ENCODE results near the gene ZNF224. TPM values are rescaled to one million over a fixed set of nuclear protein-coding genes. Genes with fewer than 3 reads are reported as not detected.

ZNF224 gene
- total and polyA plus RNA-seq, 2 of the 13 experiments (the other 11 are each of a cell fraction or from before 2014, with no cell fraction given): 13.0 to 16.1 TPM

DNA sequence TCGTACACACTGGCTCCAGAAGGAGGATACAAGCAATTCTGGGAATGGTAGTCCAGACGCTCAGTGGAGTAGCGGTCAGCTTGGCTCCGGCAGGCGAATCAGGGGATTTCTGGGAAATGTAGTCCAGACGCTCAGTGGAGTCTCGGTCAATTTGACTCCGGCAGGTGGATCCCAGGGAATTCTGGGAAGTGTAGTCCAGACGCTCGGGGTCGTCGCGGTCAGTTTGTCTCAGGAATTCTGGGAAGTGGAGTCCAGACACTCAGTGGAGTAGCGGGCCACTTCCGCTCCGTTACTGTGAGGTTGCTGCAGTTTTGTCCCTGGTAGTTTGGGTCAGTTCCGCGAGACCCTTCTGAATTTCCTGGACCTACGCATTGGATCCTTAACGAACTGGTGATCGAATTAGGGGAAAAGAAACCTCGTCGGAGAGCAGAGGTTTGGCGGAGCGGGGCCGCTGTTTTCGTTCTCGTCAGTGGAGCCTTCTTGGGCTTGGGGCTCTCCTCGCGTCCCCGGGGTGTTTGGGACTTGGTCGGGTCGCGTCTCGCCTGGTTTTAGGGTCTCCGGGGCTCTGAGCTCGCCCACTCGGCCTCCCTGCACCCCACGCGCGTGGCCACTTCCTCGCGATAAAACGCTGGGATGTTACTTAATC is 19.1 kb downstream of the ZNF224 start, which contains the start of gene ZNF225 (continued):
- TF ChIP-seq MXD3 (CRISPR knock-in tag; IDR thresholded peaks at IDR 0.05) (0 out of 2 replicates have a peak, but pooled peaks have one; percentile 12), RFXAP (CRISPR knock-in tag; IDR thresholded peaks at IDR 0.05; ENCODE audit: borderline replicate concordance) (no peak), ZNF768 (CRISPR knock-in tag; IDR thresholded peaks at IDR 0.05) (no peak), CBX2 (IDR thresholded peaks at IDR 0.05; ENCODE audit: low read depth, low read length) (no peak), CBX2 (CRISPR knock-in tag; IDR thresholded peaks at IDR 0.05; ENCODE audit: low read depth) (no peak), KDM3A (CRISPR knock-in tag; IDR thresholded peaks at IDR 0.05; ENCODE audit: low read depth) (no peak), U2AF2 (IDR thresholded peaks at IDR 0.05; ENCODE audit: low read depth, low read length) (no peak), KLF16 (CRISPR knock-in tag; IDR thresholded peaks at IDR 0.05) (peak in 1 of 2 experiments; percentile 67; a peak in 1 of 4 replicates), ZNF772 (CRISPR knock-in tag; IDR thresholded peaks at IDR 0.05) (peak; percentile 71; the same call in 1 of the 2 replicates), ZNF510 (CRISPR knock-in tag; IDR thresholded peaks at IDR 0.05; ENCODE audit: low read depth) (no peak), FOXM1 (CRISPR knock-in tag; IDR thresholded peaks at IDR 0.05) (no peak), SPEN (CRISPR knock-in tag; IDR thresholded peaks at IDR 0.05; ENCODE audit: low read depth) (peak; percentile 84; the same call in 1 of the 2 replicates), IRX3 (CRISPR knock-in tag; IDR thresholded peaks at IDR 0.05; ENCODE audit: borderline replicate concordance, low read depth) (no peak), ZNF674 (CRISPR knock-in tag; IDR thresholded peaks at IDR 0.05; ENCODE audit: low read depth) (no peak), SIN3B (IDR thresholded peaks at IDR 0.05; ENCODE audit: low read length) (no peak), ZNF235 (CRISPR knock-in tag; IDR thresholded peaks at IDR 0.05; ENCODE audit: borderline replicate concordance) (peak; percentile 53; the same call in 1 of the 2 replicates), ZFY (CRISPR knock-in tag; IDR thresholded peaks at IDR 0.05) (peak; percentile 77), ZNF263 (CRISPR knock-in tag; IDR thresholded peaks at IDR 0.05) (no peak), ZNF788 (CRISPR knock-in tag; IDR thresholded peaks at IDR 0.05; ENCODE audit: borderline replicate concordance) (peak; percentile 72; the same call in 1 of the 2 replicates), ZNF878 (CRISPR knock-in tag; IDR thresholded peaks at IDR 0.05) (no peak), ZBTB7A (CRISPR knock-in tag; IDR thresholded peaks at IDR 0.05) (no peak), ELK4 (CRISPR knock-in tag; IDR thresholded peaks at IDR 0.05; ENCODE audit: borderline replicate concordance) (no peak)
- TF ChIP-seq, protein P1, sequence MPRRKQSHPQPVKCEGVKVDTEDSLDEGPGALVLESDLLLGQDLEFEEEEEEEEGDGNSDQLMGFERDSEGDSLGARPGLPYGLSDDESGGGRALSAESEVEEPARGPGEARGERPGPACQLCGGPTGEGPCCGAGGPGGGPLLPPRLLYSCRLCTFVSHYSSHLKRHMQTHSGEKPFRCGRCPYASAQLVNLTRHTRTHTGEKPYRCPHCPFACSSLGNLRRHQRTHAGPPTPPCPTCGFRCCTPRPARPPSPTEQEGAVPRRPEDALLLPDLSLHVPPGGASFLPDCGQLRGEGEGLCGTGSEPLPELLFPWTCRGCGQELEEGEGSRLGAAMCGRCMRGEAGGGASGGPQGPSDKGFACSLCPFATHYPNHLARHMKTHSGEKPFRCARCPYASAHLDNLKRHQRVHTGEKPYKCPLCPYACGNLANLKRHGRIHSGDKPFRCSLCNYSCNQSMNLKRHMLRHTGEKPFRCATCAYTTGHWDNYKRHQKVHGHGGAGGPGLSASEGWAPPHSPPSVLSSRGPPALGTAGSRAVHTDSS (CRISPR knock-in tag; conservative IDR thresholded peaks at IDR 0.05): 0 out of 2 replicates have a peak, but pooled peaks have one; percentile 19
- TF ChIP-seq, protein P2, sequence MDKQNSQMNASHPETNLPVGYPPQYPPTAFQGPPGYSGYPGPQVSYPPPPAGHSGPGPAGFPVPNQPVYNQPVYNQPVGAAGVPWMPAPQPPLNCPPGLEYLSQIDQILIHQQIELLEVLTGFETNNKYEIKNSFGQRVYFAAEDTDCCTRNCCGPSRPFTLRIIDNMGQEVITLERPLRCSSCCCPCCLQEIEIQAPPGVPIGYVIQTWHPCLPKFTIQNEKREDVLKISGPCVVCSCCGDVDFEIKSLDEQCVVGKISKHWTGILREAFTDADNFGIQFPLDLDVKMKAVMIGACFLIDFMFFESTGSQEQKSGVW (CRISPR knock-in tag; IDR thresholded peaks at IDR 0.05; ENCODE audit: borderline replicate concordance): no peak
- TF ChIP-seq, protein P3, sequence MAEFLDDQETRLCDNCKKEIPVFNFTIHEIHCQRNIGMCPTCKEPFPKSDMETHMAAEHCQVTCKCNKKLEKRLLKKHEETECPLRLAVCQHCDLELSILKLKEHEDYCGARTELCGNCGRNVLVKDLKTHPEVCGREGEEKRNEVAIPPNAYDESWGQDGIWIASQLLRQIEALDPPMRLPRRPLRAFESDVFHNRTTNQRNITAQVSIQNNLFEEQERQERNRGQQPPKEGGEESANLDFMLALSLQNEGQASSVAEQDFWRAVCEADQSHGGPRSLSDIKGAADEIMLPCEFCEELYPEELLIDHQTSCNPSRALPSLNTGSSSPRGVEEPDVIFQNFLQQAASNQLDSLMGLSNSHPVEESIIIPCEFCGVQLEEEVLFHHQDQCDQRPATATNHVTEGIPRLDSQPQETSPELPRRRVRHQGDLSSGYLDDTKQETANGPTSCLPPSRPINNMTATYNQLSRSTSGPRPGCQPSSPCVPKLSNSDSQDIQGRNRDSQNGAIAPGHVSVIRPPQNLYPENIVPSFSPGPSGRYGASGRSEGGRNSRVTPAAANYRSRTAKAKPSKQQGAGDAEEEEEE (CRISPR knock-in tag; IDR thresholded peaks at IDR 0.05; ENCODE audit: borderline replicate concordance): no peak

Measured in HepG2 (cell line).